CD4-positive, alpha-beta T cell treated with Interleukin-15 for 4 hours (primary cell): ENCODE data around the gene ZNF467.

Experiments used
- DNase-seq: peaks from one replicate; pipeline ENCODE4 v3.0.0-alpha.2; 2020; ENCODE audit warnings: low spot score

Gene ZNF467

DNA sequence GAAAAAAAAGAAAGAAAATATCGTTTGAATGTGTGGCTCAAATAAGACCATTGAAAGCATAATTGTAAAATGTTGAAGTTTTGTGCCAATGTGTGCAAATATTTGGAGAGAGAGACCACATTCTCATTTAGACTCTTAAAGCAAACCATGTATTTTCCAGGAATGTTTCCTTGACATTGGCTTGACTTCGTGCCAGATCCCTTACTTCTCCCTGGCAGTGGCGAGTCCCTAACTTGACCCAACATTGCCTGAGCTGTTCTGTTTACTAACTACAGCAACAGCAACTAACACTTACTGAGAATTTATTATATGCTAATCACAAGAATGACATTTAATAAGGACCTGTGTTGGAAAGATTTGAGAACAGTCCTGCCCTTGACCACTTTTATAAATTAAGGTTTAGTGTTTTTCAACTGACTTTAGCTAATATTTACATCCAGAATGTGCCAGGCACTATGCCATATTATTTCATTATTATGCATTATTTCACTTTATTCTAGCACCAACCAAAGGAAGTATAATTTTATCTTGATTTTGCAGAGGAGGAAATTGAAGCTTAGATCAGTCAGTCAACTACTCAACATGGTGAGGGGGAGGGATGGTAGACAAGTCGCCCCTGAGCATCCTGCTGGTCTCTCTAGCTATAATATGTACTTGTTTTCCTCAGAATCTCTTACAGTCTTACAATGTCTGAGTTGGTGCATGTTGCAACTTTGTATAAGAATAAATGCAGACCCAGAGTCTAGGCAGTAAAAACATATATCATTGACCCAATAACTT is 29.7 kb downstream of the ZNF467 start:
- DNase-seq: no peak

DNA sequence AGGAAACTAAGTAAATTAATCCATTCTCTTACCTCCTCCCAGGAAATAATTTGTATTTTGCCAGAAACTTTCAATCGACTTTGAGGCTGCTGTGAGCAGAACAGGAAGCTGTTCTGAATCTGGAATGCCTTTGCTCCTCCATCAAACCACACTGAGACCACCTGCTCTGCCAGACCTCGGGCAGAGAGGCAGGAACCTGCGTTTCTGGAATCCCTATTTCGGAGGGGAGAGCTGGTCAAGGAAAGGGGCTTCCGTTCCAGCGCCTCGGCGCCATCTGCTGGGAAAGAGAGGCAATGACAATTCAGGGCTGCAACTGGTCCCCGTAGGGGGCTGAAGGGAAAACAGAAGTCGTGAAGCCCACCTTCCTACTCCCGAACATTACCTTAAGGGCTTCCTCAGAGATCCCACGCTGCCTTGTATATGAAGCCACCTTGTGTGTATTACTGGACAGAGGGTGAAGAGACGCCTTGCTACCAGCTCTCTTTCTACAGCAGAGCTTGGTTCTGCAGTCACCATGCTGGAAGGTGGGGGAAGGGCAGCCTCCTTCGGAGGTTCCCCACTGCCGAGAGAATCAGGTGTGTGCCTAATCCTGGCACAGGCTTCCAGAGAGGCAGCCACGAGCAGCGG is 31.2 kb downstream of the ZNF467 start:
- DNase-seq: peak; percentile 63

DNA sequence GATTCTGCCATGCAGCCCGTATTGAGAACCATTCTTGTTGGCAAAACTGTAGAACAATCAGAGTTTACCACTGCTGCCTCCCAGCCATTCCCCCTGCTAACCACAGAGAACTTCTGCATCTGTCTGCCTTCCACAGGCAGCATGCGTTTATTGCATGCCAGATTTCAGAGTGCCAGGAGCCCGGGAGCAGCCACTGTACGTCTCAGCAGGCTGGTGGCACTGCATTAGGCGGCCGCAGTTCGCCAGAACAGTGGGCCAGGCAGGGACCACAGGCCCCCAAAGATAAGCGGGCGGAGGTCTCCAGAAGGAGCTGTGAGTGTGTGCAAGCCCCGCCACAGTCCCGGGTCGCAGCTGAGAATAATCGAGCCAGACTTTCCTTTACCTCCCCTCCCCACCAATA is 31.8 kb downstream of the ZNF467 start:
- DNase-seq: no peak

DNA sequence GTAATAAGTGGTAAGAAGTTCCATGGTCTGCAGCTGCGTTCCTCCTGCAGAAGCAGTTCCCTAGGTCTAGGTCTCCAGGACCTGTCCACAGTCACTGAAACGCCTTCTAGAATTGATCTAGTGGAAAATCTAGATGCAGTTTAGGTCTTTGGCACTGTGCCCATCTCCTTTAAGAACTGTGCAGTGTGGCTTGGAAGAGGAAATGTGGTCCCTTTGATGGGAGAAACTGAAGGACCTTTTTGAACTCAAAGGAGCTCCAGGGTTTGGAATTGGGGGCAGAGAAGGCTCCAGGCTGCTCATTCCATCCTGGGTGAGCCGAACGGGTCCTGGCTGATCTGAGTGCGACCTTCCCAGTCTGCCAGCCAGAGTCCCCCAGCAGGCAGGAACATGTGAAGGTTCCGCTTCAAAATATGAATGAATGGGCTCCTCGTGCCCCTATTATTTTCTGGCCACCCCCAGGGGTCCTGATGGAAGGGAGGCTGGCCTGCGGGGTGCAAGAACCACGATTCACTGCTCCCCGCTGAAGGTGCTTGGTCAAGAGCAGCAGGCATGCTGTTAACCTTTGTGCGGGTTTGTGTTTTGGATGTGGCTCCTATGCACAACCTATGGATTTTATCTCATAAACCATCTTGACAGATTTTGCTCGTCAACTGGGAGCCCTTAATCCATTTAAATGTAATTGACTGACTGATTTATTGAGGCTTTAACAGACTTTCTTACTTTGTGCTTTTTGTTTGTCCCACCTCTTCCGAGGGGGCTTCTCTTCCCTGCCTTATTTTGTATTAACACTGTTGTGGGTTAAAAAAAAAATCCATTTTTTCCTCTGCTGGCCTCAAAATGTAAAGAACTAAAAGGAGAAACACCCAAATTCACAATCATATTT is 36.7 kb downstream of the ZNF467 start:
- DNase-seq: no peak

DNA sequence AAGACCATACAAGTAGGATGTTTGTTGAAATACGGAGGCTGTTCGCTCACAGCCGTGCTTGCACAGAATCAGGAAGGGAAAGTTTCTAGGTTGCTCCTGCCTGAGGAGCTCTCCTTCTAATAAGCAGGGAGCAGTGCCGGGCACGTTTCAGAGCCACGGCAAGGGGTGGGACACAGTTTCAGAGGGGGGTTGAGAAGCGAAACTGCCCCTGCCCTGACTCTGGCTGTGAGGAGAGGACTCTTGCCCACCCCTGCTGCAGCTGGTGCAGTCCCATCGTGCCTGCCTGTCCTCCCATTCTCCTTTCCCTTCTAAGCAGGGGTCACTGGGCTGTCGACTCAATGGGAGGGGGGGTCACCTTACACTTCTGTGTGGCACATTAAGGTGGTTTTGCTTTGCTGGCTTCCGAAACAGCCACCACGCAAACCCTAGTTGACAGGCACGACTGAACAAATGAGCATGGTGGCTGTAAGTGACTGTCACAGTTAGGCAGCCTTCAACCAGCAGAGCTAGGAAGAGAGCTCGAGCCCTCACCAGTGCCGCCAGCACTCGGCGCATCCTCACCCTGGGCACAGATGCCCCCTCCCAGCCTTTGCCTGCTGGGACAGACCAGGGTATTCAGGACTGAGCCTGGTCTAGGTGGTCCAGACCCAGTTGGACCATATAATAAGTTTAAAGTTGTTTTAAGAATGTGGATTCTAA is 37.5 kb downstream of the ZNF467 start:
- DNase-seq: no peak

DNA sequence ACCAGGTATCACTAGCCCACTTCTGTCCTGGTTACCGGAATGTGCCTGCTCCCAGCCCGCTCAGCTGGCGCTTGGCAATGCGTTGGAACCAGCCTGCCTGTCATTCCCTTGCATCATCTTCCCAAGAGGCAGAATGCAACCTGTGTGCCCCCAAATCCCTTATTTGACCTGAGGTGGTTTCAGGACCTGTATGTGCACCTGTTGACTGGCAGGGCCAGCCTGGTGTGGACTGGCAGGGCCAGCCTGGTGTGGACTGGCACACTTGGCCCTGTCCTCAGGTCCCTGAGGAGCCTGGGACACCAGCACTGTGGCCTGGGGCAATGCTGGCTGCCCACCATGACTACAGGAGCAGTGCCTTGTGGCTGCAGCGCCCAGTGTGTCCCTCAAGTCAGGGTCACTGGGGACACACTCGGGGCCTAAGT is 38.2 kb downstream of the ZNF467 start:
- DNase-seq: no peak

DNA sequence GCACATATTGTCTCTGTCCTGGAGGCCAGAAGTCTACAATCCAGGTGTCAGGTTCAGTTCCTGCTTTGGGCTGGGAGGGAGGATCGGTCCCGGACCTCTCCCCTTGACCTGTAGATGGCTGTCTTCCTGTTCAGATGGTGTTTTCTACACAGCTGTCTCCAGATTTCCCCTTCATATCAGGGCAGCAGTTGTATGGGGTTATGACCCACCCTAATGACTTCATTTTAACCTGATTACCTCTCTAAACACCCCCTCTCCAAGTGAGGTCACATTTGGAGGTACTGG is 38.7 kb downstream of the ZNF467 start:
- DNase-seq: no peak

DNA sequence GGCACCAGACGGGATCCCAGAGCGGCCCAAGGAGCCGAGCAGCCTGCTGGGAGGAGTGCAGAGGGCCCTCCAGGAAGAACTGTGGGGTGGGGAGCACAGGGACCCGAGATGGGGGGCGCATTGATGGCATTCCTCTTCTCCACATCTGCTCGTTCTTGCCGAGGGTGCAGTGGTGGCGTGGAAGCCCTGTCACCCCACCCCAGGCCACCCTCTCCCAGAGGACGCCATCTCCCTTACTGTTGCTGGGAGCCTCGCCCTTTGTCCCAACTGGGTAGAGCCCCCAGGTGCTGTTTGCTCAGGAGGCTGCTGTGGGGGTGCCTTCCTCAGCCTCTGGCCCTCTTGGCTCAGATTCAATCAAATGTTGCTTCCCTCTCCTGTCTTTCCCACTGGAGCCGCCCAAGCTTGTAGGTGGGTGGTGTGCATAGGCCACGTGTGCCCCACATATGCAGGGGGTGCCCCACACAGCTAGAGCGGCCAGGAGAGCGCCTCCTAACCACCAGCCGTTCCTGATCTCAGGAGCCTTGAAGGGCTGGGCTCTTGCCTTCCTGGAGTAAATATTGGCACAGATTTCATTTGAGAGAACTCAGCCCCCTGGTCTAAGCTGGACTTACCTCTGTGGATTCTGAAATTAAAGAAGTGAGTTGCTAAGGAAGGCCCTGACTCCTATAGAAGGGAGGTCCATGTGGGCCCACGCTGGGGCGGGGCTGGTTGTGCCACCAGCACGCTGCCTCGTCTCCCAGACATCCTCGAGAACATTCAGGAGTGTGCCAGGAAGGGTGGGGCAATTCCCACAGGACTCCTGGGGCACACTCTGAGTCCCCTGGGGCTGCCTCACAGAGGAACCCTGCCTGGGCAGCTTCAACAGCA is 39.2 kb downstream of the ZNF467 start:
- no peak for DNase-seq

DNA sequence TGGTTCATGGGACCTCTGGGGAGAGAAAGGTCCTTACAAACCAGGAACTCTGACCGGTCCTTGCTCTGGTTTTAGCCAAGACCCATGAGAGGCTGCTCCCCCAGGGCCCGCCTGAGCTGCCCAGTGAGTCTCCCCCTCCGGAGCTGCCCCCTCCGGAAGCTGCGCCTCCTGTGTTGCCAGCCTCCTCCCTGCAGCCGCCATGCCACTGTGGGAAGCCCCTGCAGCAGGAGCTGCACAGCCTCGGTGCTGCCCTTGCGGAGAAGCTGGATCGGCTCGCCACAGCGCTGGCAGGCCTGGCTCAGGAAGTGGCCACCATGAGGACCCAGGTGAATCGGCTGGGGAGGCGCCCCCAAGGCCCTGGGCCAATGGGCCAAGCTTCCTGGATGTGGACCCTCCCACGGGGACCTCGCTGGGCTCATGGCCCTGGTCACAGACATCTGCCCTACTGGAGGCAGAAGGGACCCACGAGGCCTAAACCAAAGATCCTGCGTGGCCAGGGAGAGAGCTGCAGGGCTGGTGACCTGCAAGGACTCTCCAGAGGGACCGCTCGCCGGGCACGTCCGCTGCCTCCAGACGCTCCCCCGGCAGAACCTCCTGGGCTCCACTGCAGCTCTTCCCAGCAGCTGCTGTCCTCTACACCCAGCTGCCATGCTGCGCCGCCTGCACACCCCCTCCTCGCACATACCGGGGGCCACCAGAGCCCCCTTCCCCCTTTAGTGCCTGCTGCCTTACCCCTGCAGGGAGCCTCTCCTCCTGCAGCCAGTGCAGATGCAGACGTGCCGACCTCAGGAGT is 40.1 kb downstream of the ZNF467 start:
- DNase-seq: no peak

DNA sequence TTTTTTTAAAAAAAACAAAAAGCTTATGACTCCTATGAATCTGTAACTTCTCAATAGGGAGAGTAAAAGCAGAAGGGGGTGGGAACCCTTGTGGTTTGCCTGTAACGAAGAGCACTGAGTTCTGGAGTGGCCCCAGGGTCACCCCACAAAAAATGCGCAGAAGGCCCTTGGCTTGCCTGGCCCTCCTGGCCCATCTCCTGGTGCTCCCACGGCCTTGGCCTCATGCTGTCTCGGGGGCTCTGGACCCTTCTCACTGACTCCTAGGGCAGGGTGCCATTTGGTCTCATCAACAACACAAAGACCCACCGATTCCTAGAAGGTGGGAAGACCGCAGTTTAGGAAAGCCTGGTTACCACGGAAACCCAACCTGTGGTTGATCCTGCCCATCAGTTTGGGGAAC is 40.8 kb downstream of the ZNF467 start:
- no peak for DNase-seq

DNA sequence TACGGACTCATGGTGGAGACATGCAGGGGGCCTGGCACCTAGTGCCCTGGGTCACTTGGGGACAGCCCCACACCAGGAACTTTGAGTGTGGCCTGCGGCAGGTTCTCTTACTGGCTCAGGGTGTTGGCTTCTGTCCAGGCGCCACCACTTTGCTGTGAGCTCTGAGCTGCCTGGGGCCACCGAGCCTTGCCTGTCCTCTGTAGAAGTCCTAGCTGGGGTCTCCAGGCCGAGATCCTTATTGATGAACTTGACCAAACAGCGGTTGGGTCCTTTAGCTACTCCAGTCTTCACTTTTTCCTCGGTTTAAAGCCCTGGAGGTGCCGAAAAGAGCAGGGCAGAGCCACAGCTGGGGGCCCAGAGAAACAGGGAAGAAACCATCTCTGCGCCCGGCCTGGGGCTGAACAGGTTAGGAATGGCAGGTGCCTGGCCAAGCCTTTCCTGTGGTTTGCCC is 41.3 kb downstream of the ZNF467 start:
- no peak for DNase-seq

DNA sequence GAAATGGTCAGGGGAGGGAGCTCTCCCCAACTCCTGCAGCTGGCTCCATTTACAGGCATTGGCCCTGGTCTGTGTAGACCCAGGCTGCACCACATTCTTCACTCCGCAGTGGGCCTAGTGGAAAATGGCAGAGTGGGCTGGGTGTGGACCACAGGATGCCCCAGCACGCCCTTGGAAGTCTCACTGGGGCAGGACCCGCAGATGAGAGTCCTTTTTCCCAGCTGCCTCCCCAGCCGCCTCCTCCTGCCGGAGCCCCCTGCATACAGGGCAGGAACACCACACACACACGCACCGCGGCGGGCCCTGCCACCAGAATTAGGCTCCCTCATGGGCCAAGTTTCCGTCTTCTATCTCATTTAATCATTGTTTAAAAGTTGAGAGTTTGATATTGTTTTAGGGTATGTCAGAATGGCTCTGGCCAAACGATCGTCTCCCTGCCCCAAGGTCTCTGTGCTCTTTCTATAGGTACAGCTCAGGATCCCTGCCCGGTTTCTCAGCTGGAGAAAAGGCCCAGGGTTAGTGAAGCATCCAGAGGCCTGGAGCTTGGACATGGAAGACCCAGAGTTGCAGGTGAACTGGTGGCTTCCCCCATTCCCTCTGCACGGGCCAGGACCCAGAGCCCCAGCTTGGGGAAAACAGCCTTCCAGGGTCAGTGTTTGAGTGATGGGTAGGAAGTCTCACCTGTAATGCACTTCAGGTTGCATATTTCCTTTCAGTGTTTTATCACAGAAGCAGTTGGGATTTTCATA is 42.0 kb downstream of the ZNF467 start:
- no peak for DNase-seq

DNA sequence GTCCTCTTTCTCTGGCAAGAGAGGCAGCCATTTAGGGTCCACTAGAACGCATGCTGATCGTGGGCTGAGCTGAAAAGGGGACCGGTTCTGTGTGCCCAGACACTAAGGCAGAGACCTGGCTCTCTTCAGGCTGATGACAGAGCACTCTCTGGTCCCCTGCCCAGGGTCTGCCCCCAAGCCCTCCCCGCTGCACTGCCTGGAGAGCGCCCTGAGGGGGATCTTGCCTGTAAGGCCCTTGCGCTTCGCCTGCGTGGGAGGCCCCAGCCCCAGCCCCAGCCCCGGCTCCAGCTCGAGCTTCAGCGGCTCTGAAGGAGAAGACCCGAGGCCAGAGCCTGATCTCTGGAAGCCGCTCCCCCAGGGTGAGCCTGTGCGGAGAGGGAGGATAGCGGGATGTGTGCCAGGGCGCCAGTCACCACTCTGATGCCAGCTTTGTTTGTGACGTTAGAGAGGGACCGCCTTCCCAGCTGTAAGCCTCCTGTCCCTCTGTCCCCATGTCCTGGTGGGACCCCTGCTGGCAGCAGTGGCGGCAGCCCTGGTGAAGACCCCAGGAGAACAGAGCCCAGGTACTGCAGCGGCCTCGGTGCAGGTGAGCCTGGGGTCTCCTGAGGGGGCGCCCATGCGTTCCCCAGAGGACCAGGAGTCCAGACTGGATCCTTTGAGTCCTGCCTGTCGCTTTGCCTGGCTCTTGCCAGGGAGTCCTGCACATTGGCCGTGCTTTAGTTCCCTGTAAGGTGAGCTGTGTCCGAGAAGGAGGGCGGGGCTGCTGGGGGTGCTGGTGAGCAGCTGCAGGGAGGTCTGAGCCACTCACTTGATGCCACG is 43.2 kb downstream of the ZNF467 start:
- DNase-seq: no peak

DNA sequence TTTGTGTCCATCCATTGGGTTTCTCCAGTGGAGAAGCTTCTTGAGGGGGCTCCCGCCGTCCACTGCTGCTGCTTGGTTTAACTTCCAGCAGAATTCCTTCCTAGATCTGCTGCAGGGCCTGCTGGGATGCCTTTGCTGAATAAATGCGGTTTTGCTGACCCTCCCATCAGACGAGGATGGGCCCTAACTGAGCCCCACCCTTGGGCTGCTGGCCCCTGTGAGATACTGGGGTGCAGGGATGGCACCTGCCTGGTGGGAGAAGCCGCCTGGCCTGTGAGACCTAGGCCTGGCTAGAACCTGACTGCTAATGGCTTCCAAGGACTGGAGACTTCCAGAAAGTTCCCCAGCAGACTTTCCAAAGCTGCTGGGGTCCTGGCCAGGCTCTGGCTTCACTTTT is 43.8 kb downstream of the ZNF467 start:
- DNase-seq: no peak

DNA sequence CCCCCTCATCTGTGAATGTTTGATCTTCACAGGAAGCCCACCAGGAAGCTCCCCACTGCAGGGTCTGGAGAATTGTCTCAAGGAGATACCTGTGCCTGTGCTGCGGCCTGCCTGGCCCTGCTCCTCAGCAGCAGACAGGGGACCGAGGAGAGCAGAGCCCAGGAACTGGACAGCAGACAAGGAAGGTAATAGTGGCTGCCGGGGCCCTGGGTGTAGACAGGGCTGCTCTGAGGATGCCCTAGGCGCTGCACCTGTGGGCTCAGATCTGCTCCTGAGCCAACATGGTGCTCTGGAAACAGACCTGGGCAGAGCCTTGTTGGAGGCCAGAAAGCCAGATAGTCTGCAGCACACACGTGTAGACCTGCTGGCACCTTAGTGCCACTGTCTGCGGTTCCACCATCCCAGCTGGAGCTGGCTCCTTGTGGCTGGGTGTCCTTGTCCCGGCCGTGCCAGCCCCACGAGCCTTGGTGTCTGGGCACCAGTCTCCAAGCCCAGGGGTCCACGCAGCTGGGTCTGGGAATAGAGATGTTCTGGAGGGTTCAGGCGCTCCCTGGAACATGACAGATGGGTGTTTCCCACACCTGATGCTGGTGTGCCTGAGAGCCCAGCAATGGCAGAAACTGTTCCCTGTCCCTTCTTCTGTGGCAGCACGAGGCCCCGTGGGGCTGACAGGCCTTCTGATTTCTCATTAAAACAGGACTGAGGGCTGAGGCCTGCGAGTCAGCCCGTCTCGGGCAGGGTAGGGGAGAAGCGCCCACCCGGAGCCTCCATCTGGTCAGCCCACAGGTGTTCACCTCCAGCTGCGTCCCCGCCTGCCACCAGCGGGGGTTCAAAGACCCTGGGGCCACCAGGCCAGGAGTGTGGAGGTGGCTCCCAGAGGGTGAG is 44.7 kb downstream of the ZNF467 start:
- no peak for DNase-seq

DNA sequence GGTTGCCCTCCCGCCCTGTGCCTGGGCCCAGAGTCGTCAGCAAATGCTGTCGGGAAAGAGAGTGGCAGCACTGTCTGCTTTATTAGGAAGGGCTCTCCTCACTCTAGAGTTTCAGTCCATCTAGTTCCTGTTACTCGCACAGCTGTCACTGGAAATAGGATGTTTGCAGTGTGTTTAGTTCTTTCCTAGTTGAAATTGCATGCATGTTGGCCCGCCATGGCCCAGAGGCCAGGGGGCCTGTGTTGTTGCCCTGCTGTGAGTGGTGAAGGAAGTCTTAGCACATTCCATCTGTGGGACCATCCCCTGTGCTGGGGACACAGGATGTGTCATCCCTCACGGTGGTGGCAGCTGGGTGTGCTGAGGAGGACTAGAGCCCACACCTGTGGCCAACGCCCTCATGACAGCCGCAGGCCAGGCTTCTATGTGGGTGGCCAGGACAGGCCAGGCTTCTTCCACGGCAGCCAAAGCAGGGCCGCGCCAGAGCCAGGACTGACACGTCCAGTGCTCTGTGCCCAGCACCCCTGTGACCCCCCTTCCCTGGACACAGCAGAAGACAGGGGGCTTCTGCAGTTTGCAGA is 45.4 kb downstream of the ZNF467 start:
- no peak for DNase-seq

DNA sequence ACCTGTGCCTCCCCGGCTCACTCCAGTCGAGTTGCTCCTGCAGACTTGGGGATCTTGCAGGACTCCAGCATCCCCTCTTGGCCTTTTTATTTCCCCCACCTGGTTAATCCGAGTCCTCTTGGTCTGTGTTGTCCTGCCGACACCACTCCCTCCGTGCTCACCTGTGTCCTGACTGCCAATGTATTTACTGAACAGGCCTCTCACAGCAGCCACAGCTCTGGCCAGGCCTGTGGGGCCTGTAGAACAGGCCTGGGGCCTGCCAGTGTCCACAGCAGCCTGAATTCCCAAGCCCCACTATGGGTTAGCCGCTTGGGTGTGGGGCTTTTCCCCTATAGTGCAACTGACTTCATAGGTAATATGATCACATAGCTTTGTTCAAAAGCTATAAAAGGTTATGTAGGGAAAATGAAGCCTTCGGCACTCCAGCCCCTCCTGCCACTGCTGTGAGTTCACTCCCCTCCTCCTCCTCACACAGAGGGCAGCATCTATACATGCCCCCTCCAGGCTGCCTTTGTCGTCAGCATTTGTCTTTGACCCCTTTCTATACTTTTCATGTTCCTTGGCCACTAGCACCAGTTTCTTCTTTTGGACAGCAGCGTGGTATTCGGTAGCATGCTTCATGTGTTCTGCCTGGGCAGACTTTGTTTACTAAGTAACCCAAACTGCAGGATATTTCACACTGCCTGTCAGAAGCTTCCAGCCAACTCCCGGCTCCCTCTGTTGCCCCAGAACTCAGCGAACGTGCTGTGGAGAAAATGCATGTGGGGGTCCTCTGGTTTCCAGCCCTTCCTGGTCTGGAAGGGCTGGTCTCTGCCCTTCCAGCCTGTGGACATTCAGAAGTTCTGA is 46.1 kb downstream of the ZNF467 start:
- DNase-seq: no peak
